ENCODE data around the gene PRR36. TPM values are rescaled to one million over a fixed set of nuclear protein-coding genes. Genes with fewer than 3 reads are reported as not detected.

Gene PRR36
- total and polyA plus RNA-seq, 2 donors (not counting 1 experiment from before 2014, with no cell fraction given): 0.01 TPM; not detected in 1

- ChIA-PET CTCF (no interaction called here), POLR2A (no interaction called here)
- DNase-seq (no peak), ATAC-seq (ENCODE audit: low read depth) (no peak)
- Mint-ChIP-seq H3K27me3 (peaks cover 13% of the 10 kb centered on the region), H3K4me1 (peaks cover 8% of the 10 kb centered on the region), H3K4me3 (no peak overlapping the region), H3K9me3 (ENCODE audit: insufficient read depth) (no peaks in the 10 kb centered on the region), H3K27ac (no peak overlapping the region)
- Histone ChIP-seq H3K9me3 (ENCODE audit: control extremely low read depth in 1 of 3, control insufficient read depth in 2 of 3, insufficient read depth in 1 of 3, low read length in 2 of 3) (peaks cover 0 to 5% (median 0%) of the 10 kb centered on the region in 3 donors), H3K36me3 (replicated peaks in 1 of 2; ENCODE audit: control extremely low read depth in 1 of 2, control insufficient read depth in 1 of 2, extremely low read depth in 1 of 2, insufficient read depth in 2 of 2, low read length in 1 of 2) (peaks cover 0 to 3% of the 10 kb centered on the region in 2 experiments), H4K20me1 (ENCODE audit: control insufficient read depth, insufficient read depth, low read length, poor library complexity, severe bottlenecking) (no peaks in the 10 kb centered on the region), H3K27me3 (replicated peaks in 1 of 4; ENCODE audit: control extremely low read depth in 1 of 4, control insufficient read depth in 3 of 4, insufficient read depth in 4 of 4, low read length in 3 of 4) (peaks cover 0 to 62% (median 14%) of the 10 kb centered on the region in 4 experiments), H3K4me2 (replicated peaks; ENCODE audit: low read depth, low read length, poor library complexity, severe bottlenecking) (no peak overlapping the region), H2AFZ (ENCODE audit: insufficient read depth, low read depth, low read length, poor library complexity, severe bottlenecking) (no peak overlapping the region), H3K27ac (ENCODE audit: low read length in 2 of 2) (no peak overlapping the region), H3K79me2 (ENCODE audit: control insufficient read depth, insufficient read depth, low read length) (no peaks in the 10 kb centered on the region), H3K9ac (ENCODE audit: low read length) (no peak overlapping the region), H3K4me1 (ENCODE audit: control insufficient read depth in 2 of 2, insufficient read depth in 2 of 2, low read length in 2 of 2) (peaks cover 9 to 12% of the 10 kb centered on the region in 2 donors), H3K4me3 (ENCODE audit: control extremely low read depth in 1 of 5, extremely low read depth in 1 of 5, insufficient read depth in 1 of 5, low read depth in 2 of 5, low read length in 4 of 5) (no peak overlapping the region)
- TF ChIP-seq EZH2 (IDR thresholded peaks at IDR 0.05; ENCODE audit: borderline replicate concordance, insufficient read depth, low read depth, low read length, poor library complexity, severe bottlenecking): no peak
- no peak for TF ChIP-seq CTCF (IDR thresholded peaks at IDR 0.05)
- intact Hi-C loops (cut with micrococcal nuclease): no loop called here
- 91% methylated on average over 12 of the region's 16 CpGs for WGBS (ENCODE audit: insufficient coverage)
Measured at GRCh38 chr19:7856109-7856591, 18.0 kb downstream of the PRR36 start.

GRCh38 chr19:7855426-7856108 is 18.6 kb downstream of the PRR36 start:
- peaks cover 0 to 3% (median 0%) of the 10 kb centered on the region in 3 donors for H3K9me3 ChIP-seq (ENCODE audit: control extremely low read depth in 1 of 3, control insufficient read depth in 2 of 3, insufficient read depth in 1 of 3, low read length in 2 of 3)
- Mint-ChIP-seq H3K27ac (no peak overlapping the region), H3K27me3 (peaks cover 7% of the 10 kb centered on the region), H3K9me3 (ENCODE audit: insufficient read depth) (no peaks in the 10 kb centered on the region), H3K4me1 (peaks cover 8% of the 10 kb centered on the region), H3K4me3 (no peak overlapping the region)
- peaks cover 0 to 56% (median 8%) of the 10 kb centered on the region in 4 experiments for H3K27me3 ChIP-seq (replicated peaks in 1 of 4; ENCODE audit: control extremely low read depth in 1 of 4, control insufficient read depth in 3 of 4, insufficient read depth in 4 of 4, low read length in 3 of 4)
- H4K20me1 ChIP-seq (ENCODE audit: control insufficient read depth, insufficient read depth, low read length, poor library complexity, severe bottlenecking): no peaks in the 10 kb centered on the region
- no peaks in the 10 kb centered on the region for H3K79me2 ChIP-seq (ENCODE audit: control insufficient read depth, insufficient read depth, low read length)
- H3K4me1 ChIP-seq (ENCODE audit: control insufficient read depth in 2 of 2, insufficient read depth in 2 of 2, low read length in 2 of 2): peaks cover 6 to 7% of the 10 kb centered on the region in 2 donors
- no peak overlapping the region for H3K9ac ChIP-seq (ENCODE audit: low read length)
- H3K4me2 ChIP-seq (replicated peaks; ENCODE audit: low read depth, low read length, poor library complexity, severe bottlenecking): no peak overlapping the region
- H3K27ac ChIP-seq (ENCODE audit: low read length in 2 of 2): no peak overlapping the region
- DNase-seq: no peak
- peaks cover 0 to 3% of the 10 kb centered on the region in 2 experiments for H3K36me3 ChIP-seq (replicated peaks in 1 of 2; ENCODE audit: control extremely low read depth in 1 of 2, control insufficient read depth in 1 of 2, extremely low read depth in 1 of 2, insufficient read depth in 2 of 2, low read length in 1 of 2)
- 92% methylated on average over 16 of the region's 26 CpGs for WGBS (ENCODE audit: insufficient coverage)
- ATAC-seq (ENCODE audit: low read depth): no peak
- ChIA-PET CTCF (interaction anchor here (0.7 kb wide), 1 partner anchor 173 kb away, joined by 4 read pairs; no protein-coding TSS in a partner anchor), POLR2A (no interaction called here)
- no peak overlapping the region for H2AFZ ChIP-seq (ENCODE audit: insufficient read depth, low read depth, low read length, poor library complexity, severe bottlenecking)
- H3K4me3 ChIP-seq (ENCODE audit: control extremely low read depth in 1 of 5, extremely low read depth in 1 of 5, insufficient read depth in 1 of 5, low read depth in 2 of 5, low read length in 4 of 5): no peak overlapping the region
- intact Hi-C loops (cut with micrococcal nuclease): no loop called here
- TF ChIP-seq CTCF (IDR thresholded peaks at IDR 0.05) (no peak), EZH2 (IDR thresholded peaks at IDR 0.05; ENCODE audit: borderline replicate concordance, insufficient read depth, low read depth, low read length, poor library complexity, severe bottlenecking) (no peak)
